Measurements from ENCODE around the gene CDC25C. TPM values are rescaled to one million over a fixed set of nuclear protein-coding genes. Genes with fewer than 3 reads are reported as not detected.

The CDC25C gene
- total and polyA plus RNA-seq, 9 of the 15 experiments (the other 6 are each of a cell fraction or from before 2014, with no cell fraction given), result 19.1 to 63.7 (median 31.9) TPM

DNA sequence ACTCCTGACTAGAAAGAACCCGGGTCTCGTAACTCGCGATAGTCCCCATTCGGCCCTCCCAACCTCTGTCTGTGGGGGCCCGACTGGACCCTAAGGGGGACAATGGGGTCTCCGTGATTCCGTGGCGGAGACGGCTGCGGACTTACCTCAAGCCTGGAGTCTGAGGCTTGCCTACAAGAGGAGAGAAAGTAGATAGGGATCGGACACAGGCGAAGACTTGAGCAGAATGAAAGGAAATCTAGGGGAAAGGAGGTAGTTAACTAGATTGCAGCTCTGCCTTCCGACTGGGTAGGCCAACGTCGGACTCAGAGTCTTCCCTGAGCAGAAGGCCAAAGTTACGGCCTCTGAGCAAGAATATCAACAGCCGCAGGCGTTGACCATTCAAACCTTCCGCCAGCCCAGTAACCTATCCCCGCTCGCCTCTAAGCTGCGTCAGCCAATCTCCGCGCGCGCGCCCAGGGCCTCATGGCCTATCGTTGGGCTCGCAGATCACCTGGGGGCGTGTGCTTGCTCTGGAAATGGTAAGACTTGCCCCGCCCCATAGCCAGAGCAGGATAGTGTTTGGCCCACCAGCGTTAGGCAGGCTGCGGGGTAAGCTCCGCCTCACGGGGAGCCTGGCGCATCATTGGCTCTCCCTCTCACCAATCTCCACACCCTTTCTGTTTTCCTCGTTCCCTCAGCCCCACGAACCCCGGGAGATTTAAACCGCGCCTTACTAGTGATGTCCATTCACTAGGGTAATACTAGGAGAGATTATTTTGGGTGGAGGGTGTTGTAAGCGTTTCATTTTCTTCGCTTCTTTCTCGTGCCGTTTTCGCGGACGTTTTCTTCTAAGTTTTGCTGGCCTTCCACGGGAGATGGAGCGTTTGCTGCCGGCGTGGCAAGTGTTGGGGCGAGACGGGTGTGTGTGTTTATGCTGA is at the start of gene CDC25C (continued):
- TF ChIP-seq, protein P1, sequence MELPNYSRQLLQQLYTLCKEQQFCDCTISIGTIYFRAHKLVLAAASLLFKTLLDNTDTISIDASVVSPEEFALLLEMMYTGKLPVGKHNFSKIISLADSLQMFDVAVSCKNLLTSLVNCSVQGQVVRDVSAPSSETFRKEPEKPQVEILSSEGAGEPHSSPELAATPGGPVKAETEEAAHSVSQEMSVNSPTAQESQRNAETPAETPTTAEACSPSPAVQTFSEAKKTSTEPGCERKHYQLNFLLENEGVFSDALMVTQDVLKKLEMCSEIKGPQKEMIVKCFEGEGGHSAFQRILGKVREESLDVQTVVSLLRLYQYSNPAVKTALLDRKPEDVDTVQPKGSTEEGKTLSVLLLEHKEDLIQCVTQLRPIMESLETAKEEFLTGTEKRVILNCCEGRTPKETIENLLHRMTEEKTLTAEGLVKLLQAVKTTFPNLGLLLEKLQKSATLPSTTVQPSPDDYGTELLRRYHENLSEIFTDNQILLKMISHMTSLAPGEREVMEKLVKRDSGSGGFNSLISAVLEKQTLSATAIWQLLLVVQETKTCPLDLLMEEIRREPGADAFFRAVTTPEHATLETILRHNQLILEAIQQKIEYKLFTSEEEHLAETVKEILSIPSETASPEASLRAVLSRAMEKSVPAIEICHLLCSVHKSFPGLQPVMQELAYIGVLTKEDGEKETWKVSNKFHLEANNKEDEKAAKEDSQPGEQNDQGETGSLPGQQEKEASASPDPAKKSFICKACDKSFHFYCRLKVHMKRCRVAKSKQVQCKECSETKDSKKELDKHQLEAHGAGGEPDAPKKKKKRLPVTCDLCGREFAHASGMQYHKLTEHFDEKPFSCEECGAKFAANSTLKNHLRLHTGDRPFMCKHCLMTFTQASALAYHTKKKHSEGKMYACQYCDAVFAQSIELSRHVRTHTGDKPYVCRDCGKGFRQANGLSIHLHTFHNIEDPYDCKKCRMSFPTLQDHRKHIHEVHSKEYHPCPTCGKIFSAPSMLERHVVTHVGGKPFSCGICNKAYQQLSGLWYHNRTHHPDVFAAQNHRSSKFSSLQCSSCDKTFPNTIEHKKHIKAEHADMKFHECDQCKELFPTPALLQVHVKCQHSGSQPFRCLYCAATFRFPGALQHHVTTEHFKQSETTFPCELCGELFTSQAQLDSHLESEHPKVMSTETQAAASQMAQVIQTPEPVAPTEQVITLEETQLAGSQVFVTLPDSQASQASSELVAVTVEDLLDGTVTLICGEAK (IDR thresholded peaks at IDR 0.05), result peak; percentile 38; the same call in 1 of the 2 replicates
- TF ChIP-seq, protein P1 (CRISPR knock-in tag; IDR thresholded peaks at IDR 0.05), result no peak
- TF ChIP-seq DLX4 (CRISPR knock-in tag; IDR thresholded peaks at IDR 0.05) (no peak), JUN (IDR thresholded peaks at IDR 0.05; ENCODE audit: borderline replicate concordance, low read depth, low read length) (no peak), JUN (CRISPR knock-in tag; IDR thresholded peaks at IDR 0.05; ENCODE audit: borderline replicate concordance) (no peak), PML (IDR thresholded peaks at IDR 0.05; ENCODE audit: low read length) (peak; percentile 57; the same call in 1 of the 2 replicates), RBM17 (IDR thresholded peaks at IDR 0.05; ENCODE audit: borderline replicate concordance, low read depth, low read length) (no peak)
- TF ChIP-seq, protein P2, sequence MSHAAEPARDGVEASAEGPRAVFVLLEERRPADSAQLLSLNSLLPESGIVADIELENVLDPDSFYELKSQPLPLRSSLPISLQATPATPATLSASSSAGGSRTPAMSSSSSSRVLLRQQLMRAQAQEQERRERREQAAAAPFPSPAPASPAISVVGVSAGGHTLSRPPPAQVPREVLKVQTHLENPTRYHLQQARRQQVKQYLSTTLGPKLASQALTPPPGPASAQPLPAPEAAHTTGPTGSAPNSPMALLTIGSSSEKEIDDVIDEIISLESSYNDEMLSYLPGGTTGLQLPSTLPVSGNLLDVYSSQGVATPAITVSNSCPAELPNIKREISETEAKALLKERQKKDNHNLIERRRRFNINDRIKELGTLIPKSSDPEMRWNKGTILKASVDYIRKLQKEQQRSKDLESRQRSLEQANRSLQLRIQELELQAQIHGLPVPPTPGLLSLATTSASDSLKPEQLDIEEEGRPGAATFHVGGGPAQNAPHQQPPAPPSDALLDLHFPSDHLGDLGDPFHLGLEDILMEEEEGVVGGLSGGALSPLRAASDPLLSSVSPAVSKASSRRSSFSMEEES (CRISPR knock-in tag; IDR thresholded peaks at IDR 0.05), result no peak
- TF ChIP-seq, protein P3, sequence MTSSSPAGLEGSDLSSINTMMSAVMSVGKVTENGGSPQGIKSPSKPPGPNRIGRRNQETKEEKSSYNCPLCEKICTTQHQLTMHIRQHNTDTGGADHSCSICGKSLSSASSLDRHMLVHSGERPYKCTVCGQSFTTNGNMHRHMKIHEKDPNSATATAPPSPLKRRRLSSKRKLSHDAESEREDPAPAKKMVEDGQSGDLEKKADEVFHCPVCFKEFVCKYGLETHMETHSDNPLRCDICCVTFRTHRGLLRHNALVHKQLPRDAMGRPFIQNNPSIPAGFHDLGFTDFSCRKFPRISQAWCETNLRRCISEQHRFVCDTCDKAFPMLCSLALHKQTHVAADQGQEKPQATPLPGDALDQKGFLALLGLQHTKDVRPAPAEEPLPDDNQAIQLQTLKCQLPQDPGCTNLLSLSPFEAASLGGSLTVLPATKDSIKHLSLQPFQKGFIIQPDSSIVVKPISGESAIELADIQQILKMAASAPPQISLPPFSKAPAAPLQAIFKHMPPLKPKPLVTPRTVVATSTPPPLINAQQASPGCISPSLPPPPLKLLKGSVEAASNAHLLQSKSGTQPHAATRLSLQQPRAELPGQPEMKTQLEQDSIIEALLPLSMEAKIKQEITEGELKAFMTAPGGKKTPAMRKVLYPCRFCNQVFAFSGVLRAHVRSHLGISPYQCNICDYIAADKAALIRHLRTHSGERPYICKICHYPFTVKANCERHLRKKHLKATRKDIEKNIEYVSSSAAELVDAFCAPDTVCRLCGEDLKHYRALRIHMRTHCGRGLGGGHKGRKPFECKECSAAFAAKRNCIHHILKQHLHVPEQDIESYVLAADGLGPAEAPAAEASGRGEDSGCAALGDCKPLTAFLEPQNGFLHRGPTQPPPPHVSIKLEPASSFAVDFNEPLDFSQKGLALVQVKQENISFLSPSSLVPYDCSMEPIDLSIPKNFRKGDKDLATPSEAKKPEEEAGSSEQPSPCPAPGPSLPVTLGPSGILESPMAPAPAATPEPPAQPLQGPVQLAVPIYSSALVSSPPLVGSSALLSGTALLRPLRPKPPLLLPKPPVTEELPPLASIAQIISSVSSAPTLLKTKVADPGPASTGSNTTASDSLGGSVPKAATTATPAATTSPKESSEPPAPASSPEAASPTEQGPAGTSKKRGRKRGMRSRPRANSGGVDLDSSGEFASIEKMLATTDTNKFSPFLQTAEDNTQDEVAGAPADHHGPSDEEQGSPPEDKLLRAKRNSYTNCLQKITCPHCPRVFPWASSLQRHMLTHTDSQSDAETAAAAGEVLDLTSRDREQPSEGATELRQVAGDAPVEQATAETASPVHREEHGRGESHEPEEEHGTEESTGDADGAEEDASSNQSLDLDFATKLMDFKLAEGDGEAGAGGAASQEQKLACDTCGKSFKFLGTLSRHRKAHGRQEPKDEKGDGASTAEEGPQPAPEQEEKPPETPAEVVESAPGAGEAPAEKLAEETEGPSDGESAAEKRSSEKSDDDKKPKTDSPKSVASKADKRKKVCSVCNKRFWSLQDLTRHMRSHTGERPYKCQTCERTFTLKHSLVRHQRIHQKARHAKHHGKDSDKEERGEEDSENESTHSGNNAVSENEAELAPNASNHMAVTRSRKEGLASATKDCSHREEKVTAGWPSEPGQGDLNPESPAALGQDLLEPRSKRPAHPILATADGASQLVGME (CRISPR knock-in tag; IDR thresholded peaks at IDR 0.05), result no peak

Data from K562 (cell line).